HEK293 (cell line): ENCODE results near the gene CCND3.
A peak's percentile ranks its signal among the peaks of the same experiment; 100 is the strongest.

ENCODE experiments used
- CTCF ChIA-PET: fragments of 350-600 bp; formaldehyde crosslinking; extraction: SDS; loops from one replicate; lab custom pipeline; 2021; ENCODE audit warnings: antibody characterized with exemption; lab: Yijun Ruan, JAX
- POLR2A ChIA-PET: fragments of 300-600 bp; formaldehyde crosslinking; extraction: SDS; loops from one replicate; lab custom pipeline; 2020; ENCODE audit warnings: antibody characterized with exemption, inconsistent platforms; lab: Yijun Ruan, JAX
- H3K27ac ChIP-seq: fragments of 200-500 bp; sonication (Bioruptor generic); 2 replicates; pipeline ENCODE4 v1.5.1; 2014; ENCODE audit warnings: low read depth, low read length, control low read depth, inconsistent platforms; ENCODE audit errors: extremely low read depth
- H3K36me3 ChIP-seq, 2 experiments: fragments of 200-500 bp in 1 of 2; sonication (Bioruptor generic) in 1 of 2; 1 replicate in 1 of 2; 2 replicates in 1 of 2; pipeline ENCODE4 v1.5.1; 2014 to 2017; ENCODE audit warnings: inconsistent platforms in 2 of 2, low read length in 2 of 2; ENCODE audit not compliant: control insufficient read depth in 2 of 2, insufficient read depth in 1 of 2
- H3K4me1 ChIP-seq: fragments of 200-500 bp; sonication (Bioruptor generic); 2 replicates; pipeline ENCODE4 v1.5.1; 2014; ENCODE audit warnings: mild to moderate bottlenecking, low read length, inconsistent platforms; ENCODE audit not compliant: control insufficient read depth, insufficient read depth
- H3K4me3 ChIP-seq: 2 replicates; pipeline ENCODE4 v1.5.1; 2011; ENCODE audit warnings: low read depth, mild to moderate bottlenecking, control low read depth, low read length, moderate library complexity
- H3K9me3 ChIP-seq: fragments of 200-500 bp; sonication (Bioruptor generic); 2 replicates; pipeline ENCODE4 v1.5.1; 2014; ENCODE audit warnings: low read depth, low read length, inconsistent platforms; ENCODE audit not compliant: control insufficient read depth, insufficient read depth
- EGR2 ChIP-seq: fragments of 450-650 bp; formaldehyde crosslinking; IDR thresholded peaks from 2 replicates; pipeline ENCODE4 v1.5.1; 2016; ENCODE audit warnings: low read depth, missing biosample characterization, missing genetic modification characterization
- FEZF1 ChIP-seq: fragments of 450-650 bp; formaldehyde crosslinking; IDR thresholded peaks from 2 replicates; pipeline ENCODE4 v1.5.1; 2016; ENCODE audit warnings: missing biosample characterization, missing genetic modification characterization
- GLIS2 ChIP-seq: fragments of 450-650 bp; formaldehyde crosslinking; IDR thresholded peaks from 2 replicates; pipeline ENCODE4 v1.5.1; 2016; ENCODE audit warnings: missing biosample characterization, missing genetic modification characterization
- KLF1 ChIP-seq: fragments of 450-650 bp; formaldehyde crosslinking; IDR thresholded peaks from 2 replicates; pipeline ENCODE4 v1.5.1; 2016; ENCODE audit warnings: missing biosample characterization, missing genetic modification characterization
- OSR2 ChIP-seq: fragments of 450-650 bp; formaldehyde crosslinking; IDR thresholded peaks from 2 replicates; pipeline ENCODE4 v1.5.1; 2016; ENCODE audit warnings: missing biosample characterization, missing genetic modification characterization
- SCRT2 ChIP-seq: fragments of 450-650 bp; formaldehyde crosslinking; IDR thresholded peaks from 2 replicates; pipeline ENCODE4 v1.5.1; 2016; ENCODE audit warnings: missing biosample characterization, missing genetic modification characterization
- TRIM28 ChIP-seq: IDR thresholded peaks from 2 replicates; pipeline ENCODE4 v1.6.1; 2011; ENCODE audit warnings: low read length, control low read depth, borderline replicate concordance
- ZBTB17 ChIP-seq: fragments of 450-650 bp; formaldehyde crosslinking; IDR thresholded peaks from 2 replicates; pipeline ENCODE4 v1.5.1; 2016; ENCODE audit warnings: missing biosample characterization, missing genetic modification characterization
- ZFHX2 ChIP-seq: fragments of 450-650 bp; formaldehyde crosslinking; conservative IDR thresholded peaks from 2 replicates; pipeline ENCODE4 v1.5.1; 2016; ENCODE audit warnings: missing biosample characterization, missing genetic modification characterization
- ZFP3 ChIP-seq: fragments of 450-650 bp; formaldehyde crosslinking; IDR thresholded peaks from 2 replicates; pipeline ENCODE4 v1.5.1; 2016; ENCODE audit warnings: low read depth, missing biosample characterization, missing genetic modification characterization
- ZNF184 ChIP-seq: fragments of 450-650 bp; IDR thresholded peaks from 2 replicates; pipeline ENCODE4 v1.5.1; 2018; ENCODE audit warnings: missing biosample characterization, mild to moderate bottlenecking, missing genetic modification characterization
- ZNF549 ChIP-seq: fragments of 450-650 bp; IDR thresholded peaks from 2 replicates; pipeline ENCODE4 v1.5.1; 2018; ENCODE audit warnings: missing biosample characterization, missing genetic modification characterization, mild to moderate bottlenecking, inconsistent platforms, moderate library complexity
- ZNF561 ChIP-seq: fragments of 450-650 bp; IDR thresholded peaks from 2 replicates; pipeline ENCODE4 v1.5.1; 2018; ENCODE audit warnings: missing biosample characterization, missing genetic modification characterization, borderline replicate concordance
- ZNF571 ChIP-seq: fragments of 450-650 bp; formaldehyde crosslinking; IDR thresholded peaks from 2 replicates; pipeline ENCODE4 v1.5.0; 2017; ENCODE audit warnings: missing biosample characterization, missing genetic modification characterization
- ZNF677 ChIP-seq: fragments of 450-650 bp; IDR thresholded peaks from 2 replicates; pipeline ENCODE4 v1.5.0; 2018; ENCODE audit warnings: missing biosample characterization, mild to moderate bottlenecking, missing genetic modification characterization, moderate library complexity
- ZNF785 ChIP-seq: fragments of 450-650 bp; formaldehyde crosslinking; IDR thresholded peaks from 2 replicates; pipeline ENCODE4 v1.5.1; 2016; ENCODE audit warnings: missing biosample characterization, missing genetic modification characterization
- ZNF792 ChIP-seq: fragments of 450-650 bp; formaldehyde crosslinking; IDR thresholded peaks from 2 replicates; pipeline ENCODE4 v1.5.1; 2016; ENCODE audit warnings: missing biosample characterization, missing genetic modification characterization
- TF ChIP-seq, protein P1 (sequence below): fragments of 450-650 bp; formaldehyde crosslinking; IDR thresholded peaks from 2 replicates; pipeline ENCODE4 v1.5.1; 2016; ENCODE audit warnings: missing biosample characterization, missing genetic modification characterization
- TF ChIP-seq, protein P2 (sequence below): fragments of 450-650 bp; formaldehyde crosslinking; IDR thresholded peaks from 2 replicates; pipeline ENCODE4 v1.5.1; 2016; ENCODE audit warnings: missing biosample characterization, missing genetic modification characterization
- TF ChIP-seq, protein P3 (sequence below): fragments of 450-650 bp; formaldehyde crosslinking; IDR thresholded peaks from 2 replicates; pipeline ENCODE4 v1.5.1; 2016; ENCODE audit warnings: missing biosample characterization, missing genetic modification characterization, low read depth
- TF ChIP-seq, protein P4 (sequence below): fragments of 450-650 bp; formaldehyde crosslinking; IDR thresholded peaks from 2 replicates; pipeline ENCODE4 v1.5.1; 2016; ENCODE audit warnings: missing biosample characterization, missing genetic modification characterization, borderline replicate concordance

The CCND3 gene

DNA sequence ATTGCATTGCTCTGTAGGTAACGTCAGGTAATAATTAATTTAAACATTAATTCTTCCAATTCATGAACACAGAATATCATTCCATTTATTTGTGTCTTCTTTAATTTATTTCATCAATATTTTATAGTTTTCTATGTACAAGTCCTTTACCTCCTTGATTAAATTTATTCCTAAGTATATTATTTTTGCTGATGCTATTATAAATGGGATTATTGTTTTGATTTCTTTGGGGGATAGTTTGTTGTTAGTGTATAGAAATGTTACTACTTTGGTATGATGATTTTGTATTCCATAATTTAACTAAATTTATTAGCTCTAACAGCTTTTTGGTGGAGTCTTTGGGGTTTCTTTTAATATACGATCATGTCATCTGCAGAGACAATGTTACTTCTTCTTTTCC is 44.7 kb upstream of the CCND3 start:
- Histone ChIP-seq H3K27ac (no peak overlapping the region), H3K4me1 (no peaks in the 10 kb centered on the region), H3K36me3 (no peaks in the 10 kb centered on the region), H3K9me3 (no peaks in the 10 kb centered on the region), H3K4me3 (no peak overlapping the region)
- no peak for TF ChIP-seq ZNF561 (tag by site-specific recombination)
- TF ChIP-seq ZNF571 (tag by site-specific recombination) = no peak
- TF ChIP-seq ZBTB17 (tag by site-specific recombination) = no peak
- TF ChIP-seq, protein P1, sequence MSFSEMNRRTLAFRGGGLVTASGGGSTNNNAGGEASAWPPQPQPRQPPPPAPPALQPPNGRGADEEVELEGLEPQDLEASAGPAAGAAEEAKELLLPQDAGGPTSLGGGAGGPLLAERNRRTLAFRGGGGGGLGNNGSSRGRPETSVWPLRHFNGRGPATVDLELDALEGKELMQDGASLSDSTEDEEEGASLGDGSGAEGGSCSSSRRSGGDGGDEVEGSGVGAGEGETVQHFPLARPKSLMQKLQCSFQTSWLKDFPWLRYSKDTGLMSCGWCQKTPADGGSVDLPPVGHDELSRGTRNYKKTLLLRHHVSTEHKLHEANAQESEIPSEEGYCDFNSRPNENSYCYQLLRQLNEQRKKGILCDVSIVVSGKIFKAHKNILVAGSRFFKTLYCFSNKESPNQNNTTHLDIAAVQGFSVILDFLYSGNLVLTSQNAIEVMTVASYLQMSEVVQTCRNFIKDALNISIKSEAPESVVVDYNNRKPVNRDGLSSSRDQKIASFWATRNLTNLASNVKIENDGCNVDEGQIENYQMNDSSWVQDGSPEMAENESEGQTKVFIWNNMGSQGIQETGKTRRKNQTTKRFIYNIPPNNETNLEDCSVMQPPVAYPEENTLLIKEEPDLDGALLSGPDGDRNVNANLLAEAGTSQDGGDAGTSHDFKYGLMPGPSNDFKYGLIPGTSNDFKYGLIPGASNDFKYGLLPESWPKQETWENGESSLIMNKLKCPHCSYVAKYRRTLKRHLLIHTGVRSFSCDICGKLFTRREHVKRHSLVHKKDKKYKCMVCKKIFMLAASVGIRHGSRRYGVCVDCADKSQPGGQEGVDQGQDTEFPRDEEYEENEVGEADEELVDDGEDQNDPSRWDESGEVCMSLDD = no peak
- TF ChIP-seq ZNF549 = no peak
- no peak for TF ChIP-seq ZNF785 (tag by site-specific recombination)
- TF ChIP-seq ZNF184 = no peak
- no peak for TF ChIP-seq FEZF1
- TF ChIP-seq, protein P2, sequence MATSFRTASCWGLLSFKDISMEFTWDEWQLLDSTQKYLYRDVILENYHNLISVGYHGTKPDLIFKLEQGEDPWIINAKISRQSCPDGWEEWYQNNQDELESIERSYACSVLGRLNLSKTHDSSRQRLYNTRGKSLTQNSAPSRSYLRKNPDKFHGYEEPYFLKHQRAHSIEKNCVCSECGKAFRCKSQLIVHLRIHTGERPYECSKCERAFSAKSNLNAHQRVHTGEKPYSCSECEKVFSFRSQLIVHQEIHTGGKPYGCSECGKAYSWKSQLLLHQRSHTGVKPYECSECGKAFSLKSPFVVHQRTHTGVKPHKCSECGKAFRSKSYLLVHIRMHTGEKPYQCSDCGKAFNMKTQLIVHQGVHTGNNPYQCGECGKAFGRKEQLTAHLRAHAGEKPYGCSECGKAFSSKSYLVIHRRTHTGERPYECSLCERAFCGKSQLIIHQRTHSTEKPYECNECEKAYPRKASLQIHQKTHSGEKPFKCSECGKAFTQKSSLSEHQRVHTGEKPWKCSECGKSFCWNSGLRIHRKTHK (tag by site-specific recombination) = no peak
- no peak for TF ChIP-seq ZNF792
- TF ChIP-seq TRIM28 = no peak
- no peak for TF ChIP-seq OSR2 (tag by site-specific recombination)
- TF ChIP-seq, protein P3, sequence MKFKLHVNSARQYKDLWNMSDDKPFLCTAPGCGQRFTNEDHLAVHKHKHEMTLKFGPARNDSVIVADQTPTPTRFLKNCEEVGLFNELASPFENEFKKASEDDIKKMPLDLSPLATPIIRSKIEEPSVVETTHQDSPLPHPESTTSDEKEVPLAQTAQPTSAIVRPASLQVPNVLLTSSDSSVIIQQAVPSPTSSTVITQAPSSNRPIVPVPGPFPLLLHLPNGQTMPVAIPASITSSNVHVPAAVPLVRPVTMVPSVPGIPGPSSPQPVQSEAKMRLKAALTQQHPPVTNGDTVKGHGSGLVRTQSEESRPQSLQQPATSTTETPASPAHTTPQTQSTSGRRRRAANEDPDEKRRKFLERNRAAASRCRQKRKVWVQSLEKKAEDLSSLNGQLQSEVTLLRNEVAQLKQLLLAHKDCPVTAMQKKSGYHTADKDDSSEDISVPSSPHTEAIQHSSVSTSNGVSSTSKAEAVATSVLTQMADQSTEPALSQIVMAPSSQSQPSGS = no peak
- POLR2A ChIA-PET = no interaction called here
- CTCF ChIA-PET = no interaction called here

DNA sequence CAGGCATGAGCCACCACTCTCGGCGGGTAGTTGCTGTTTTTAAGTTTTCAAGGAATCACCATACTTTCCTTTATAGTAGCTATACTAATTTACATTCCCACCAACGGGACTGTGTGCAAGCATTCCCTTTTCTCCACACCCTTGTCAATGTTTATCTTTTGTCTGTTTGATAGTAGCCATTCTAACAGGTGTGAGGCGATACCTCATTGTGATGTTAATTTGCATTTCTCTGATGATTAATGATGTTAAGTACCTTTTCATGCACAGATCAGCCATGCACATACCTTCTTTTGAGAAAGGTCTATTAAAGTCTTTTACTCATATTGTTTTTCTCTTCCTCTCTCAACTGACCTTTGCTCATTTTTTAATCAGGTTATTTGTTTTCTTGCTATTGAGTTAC is 43.0 kb upstream of the CCND3 start:
- Histone ChIP-seq H3K36me3 (no peaks in the 10 kb centered on the region), H3K27ac (no peak overlapping the region), H3K4me1 (no peaks in the 10 kb centered on the region), H3K4me3 (no peak overlapping the region), H3K9me3 (no peaks in the 10 kb centered on the region)
- ChIA-PET CTCF (no interaction called here), POLR2A (no interaction called here)
- TF ChIP-seq SCRT2 (tag by site-specific recombination) (peak; percentile 47), ZNF677 (tag by site-specific recombination) (no peak)

DNA sequence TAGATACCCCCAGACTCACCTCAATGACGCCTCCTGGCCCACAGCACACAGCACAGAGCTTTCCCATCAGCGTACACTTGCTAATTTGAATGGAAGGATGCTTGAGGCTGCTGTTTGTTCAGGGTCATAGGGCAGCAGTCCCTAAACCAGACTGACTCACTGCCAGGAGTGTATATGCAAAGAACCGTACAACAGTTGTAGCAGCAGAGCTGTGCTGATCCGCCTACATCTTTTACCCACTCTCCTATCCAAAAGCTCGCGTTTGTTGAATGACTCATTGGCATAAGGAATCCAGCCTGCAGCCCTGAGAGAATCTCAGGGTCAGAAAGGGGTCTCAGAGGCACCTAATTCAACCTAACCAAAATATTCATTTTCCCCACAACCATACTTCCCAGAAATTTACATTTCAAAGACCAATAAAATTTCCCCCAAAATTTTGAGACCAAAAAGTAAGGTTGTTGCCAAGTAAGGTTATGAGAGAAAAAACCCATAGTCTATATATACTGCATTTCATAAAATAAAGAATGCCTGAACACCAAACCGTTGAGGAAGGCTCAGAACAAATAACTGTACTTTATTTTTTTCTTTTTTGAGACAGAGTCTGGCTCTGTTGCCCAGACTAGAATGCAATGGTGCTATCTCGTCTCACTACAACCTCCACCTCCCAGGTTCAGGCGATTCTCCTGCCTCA is 35.3 kb upstream of the CCND3 start:
- no peaks in the 10 kb centered on the region for H3K36me3 ChIP-seq
- H3K9me3 ChIP-seq = no peaks in the 10 kb centered on the region
- no peaks in the 10 kb centered on the region for H3K4me1 ChIP-seq
- no peak overlapping the region for H3K4me3 ChIP-seq
- H3K27ac ChIP-seq = no peak overlapping the region
- ChIA-PET POLR2A (interaction anchor here (0.6 kb wide), 1 partner anchor 16 kb away, joined by 5 read pairs; no protein-coding TSS in a partner anchor), CTCF (interaction anchor here (0.5 to 1.4 kb wide), 4 partner anchors 32 to 888 kb away, joined by 3 to 4 read pairs (median 3); no protein-coding TSS in a partner anchor)
- TF ChIP-seq KLF1 (tag by site-specific recombination) (no peak), GLIS2 (tag by site-specific recombination) (no peak), ZFP3 (tag by site-specific recombination) (no peak), ZFHX2 (tag by site-specific recombination) (peak; percentile 54; the same call in 1 of the 2 replicates), EGR2 (tag by site-specific recombination) (peak; percentile 48)
- TF ChIP-seq, protein P4, sequence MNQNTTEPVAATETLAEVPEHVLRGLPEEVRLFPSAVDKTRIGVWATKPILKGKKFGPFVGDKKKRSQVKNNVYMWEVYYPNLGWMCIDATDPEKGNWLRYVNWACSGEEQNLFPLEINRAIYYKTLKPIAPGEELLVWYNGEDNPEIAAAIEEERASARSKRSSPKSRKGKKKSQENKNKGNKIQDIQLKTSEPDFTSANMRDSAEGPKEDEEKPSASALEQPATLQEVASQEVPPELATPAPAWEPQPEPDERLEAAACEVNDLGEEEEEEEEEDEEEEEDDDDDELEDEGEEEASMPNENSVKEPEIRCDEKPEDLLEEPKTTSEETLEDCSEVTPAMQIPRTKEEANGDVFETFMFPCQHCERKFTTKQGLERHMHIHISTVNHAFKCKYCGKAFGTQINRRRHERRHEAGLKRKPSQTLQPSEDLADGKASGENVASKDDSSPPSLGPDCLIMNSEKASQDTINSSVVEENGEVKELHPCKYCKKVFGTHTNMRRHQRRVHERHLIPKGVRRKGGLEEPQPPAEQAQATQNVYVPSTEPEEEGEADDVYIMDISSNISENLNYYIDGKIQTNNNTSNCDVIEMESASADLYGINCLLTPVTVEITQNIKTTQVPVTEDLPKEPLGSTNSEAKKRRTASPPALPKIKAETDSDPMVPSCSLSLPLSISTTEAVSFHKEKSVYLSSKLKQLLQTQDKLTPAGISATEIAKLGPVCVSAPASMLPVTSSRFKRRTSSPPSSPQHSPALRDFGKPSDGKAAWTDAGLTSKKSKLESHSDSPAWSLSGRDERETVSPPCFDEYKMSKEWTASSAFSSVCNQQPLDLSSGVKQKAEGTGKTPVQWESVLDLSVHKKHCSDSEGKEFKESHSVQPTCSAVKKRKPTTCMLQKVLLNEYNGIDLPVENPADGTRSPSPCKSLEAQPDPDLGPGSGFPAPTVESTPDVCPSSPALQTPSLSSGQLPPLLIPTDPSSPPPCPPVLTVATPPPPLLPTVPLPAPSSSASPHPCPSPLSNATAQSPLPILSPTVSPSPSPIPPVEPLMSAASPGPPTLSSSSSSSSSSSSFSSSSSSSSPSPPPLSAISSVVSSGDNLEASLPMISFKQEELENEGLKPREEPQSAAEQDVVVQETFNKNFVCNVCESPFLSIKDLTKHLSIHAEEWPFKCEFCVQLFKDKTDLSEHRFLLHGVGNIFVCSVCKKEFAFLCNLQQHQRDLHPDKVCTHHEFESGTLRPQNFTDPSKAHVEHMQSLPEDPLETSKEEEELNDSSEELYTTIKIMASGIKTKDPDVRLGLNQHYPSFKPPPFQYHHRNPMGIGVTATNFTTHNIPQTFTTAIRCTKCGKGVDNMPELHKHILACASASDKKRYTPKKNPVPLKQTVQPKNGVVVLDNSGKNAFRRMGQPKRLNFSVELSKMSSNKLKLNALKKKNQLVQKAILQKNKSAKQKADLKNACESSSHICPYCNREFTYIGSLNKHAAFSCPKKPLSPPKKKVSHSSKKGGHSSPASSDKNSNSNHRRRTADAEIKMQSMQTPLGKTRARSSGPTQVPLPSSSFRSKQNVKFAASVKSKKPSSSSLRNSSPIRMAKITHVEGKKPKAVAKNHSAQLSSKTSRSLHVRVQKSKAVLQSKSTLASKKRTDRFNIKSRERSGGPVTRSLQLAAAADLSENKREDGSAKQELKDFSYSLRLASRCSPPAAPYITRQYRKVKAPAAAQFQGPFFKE (tag by site-specific recombination) = no peak
